NCI-H187 (cell line): ENCODE measurements around the gene BROX.
"Not testable (repeated sequence)": the region's sequence is repeated elsewhere in the genome, so short reads cannot be mapped to it uniquely, and the experiment has no call there.

ENCODE experiments used
- DNase-seq, 2 experiments: peaks; one replicate each; lab custom pipeline; 2025; lab: John Stamatoyannopoulos, UW

BROX gene

GRCh38 chr1:222712253-222713090 is at the start of gene BROX, which contains the start of gene AIDA:
BROX (plus strand) TSS chr1:222712564; CDS start chr1:222715700, 3,136 bp downstream.
AIDA (minus strand) TSS chr1:222712491; CDS start chr1:222712317, 174 bp downstream.
- peak; percentile 69 to 77 for DNase-seq

GRCh38 chr1:222663431-222663934 is 48.9 kb upstream of the BROX start:
- DNase-seq: no peak

- DNase-seq: no peak
These were observed 46.4 kb upstream of the BROX start for GRCh38 chr1:222665964-222666363.

GRCh38 chr1:222668184-222668583 is 44.2 kb upstream of the BROX start:
- not testable (repeated sequence) for DNase-seq

- DNase-seq: not testable (repeated sequence)
These were observed 43.3 kb upstream of the BROX start for GRCh38 chr1:222669107-222669506.

GRCh38 chr1:222670110-222670509 is 42.3 kb upstream of the BROX start:
- no peak for DNase-seq

- DNase-seq: no peak
These were observed 32.3 kb upstream of the BROX start for GRCh38 chr1:222680080-222680479.

- no peak for DNase-seq
These were observed 21.3 kb upstream of the BROX start for GRCh38 chr1:222691016-222691415.

- DNase-seq: no peak
These were observed 17.4 kb upstream of the BROX start for GRCh38 chr1:222694927-222695326.

- DNase-seq: no peak
These were observed 15.6 kb upstream of the BROX start for GRCh38 chr1:222696741-222697140.

- no peak for DNase-seq
These were observed 15.2 kb upstream of the BROX start for GRCh38 chr1:222697203-222697602.

- DNase-seq: no peak
These were observed 14.5 kb upstream of the BROX start for GRCh38 chr1:222697826-222698225.

GRCh38 chr1:222702210-222702609 is 10.2 kb upstream of the BROX start:
- no peak for DNase-seq

- no peak for DNase-seq
These were observed 8.1 kb upstream of the BROX start for GRCh38 chr1:222704260-222704659.

GRCh38 chr1:222706815-222707214 is 5.5 kb upstream of the BROX start:
- no peak for DNase-seq

- no peak for DNase-seq
These were observed 2.6 kb upstream of the BROX start for GRCh38 chr1:222709700-222710153.

GRCh38 chr1:222711319-222712252 is 778 bp upstream of the BROX start:
- DNase-seq: peak in 1 of 2 experiments; percentile 3

- peak; percentile 68 to 77 for DNase-seq
These were observed 962 bp downstream of the BROX start for GRCh38 chr1:222713091-222713961.

- no peak for DNase-seq
These were observed 4.0 kb downstream of the BROX start for GRCh38 chr1:222716393-222716792.

GRCh38 chr1:222728746-222729145 is 16.4 kb downstream of the BROX start:
- DNase-seq: no peak

- no peak for DNase-seq
These were observed 18.5 kb downstream of the BROX start for GRCh38 chr1:222730866-222731265.
